Measurements from ENCODE around the gene PAM.
"Not testable (repeated sequence)": the region's sequence is repeated elsewhere in the genome, so short reads cannot be mapped to it uniquely, and the experiment has no call there.

PAM gene

DNA sequence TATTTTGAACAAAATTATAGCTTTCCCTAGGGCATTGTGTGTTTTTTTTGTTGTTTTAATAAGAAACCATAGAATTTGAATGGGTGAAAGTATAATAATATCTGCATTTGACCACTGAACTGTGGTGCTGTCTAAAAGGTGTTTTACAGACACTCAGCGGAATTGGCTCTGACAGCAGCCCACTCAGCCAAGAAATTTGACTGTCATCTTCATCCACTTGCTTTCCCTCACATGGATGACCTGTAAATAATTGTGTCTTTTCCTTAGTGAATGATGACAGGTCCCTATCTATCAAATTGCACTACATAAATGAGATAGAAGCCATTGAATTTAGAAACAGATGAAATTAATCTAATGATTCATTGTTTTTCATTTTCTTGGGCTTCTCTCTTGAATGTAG is 150.0 kb downstream of the PAM start:
- no peak overlapping the region for H3K4me3 ChIP-seq (ENCODE audit: low read length)
- peaks cover under 1% of the 10 kb centered on the region for H3K4me1 ChIP-seq (ENCODE audit: control insufficient read depth, insufficient read depth, low read length)
- no peaks in the 10 kb centered on the region for H3K36me3 ChIP-seq (ENCODE audit: control insufficient read depth, insufficient read depth, low read length)
- H3K27ac ChIP-seq (ENCODE audit: low read depth, low read length), result no peak overlapping the region
- no peak overlapping the region for H3K9ac ChIP-seq (ENCODE audit: low read length)
- no peaks in the 10 kb centered on the region for H3K27me3 ChIP-seq (ENCODE audit: control insufficient read depth, insufficient read depth, low read length)

DNA sequence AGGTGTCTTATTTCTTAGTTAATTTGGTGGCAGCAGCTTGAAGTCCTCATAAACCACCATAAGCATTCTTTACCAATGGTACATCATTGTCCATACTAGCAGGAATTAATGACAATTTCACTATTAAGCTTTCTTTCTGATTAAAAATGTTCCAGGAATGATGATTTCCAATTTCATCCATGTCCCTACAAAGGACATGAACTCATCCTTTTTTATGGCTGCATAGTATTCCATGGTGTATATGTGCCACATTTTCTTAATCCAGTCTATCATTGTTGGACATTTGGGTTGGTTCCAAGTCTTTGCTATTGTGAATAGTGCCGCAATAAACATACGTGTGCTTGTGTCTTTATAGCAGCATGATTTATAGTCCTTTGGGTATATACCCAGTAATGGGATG is 152.0 kb downstream of the PAM start:
- not testable (repeated sequence) for H3K27me3 ChIP-seq (ENCODE audit: control insufficient read depth, insufficient read depth, low read length); H3K4me3 ChIP-seq (ENCODE audit: low read length); H3K27ac ChIP-seq (ENCODE audit: low read depth, low read length); H3K4me1 ChIP-seq (ENCODE audit: control insufficient read depth, insufficient read depth, low read length); H3K9ac ChIP-seq (ENCODE audit: low read length); H3K36me3 ChIP-seq (ENCODE audit: control insufficient read depth, insufficient read depth, low read length)

DNA sequence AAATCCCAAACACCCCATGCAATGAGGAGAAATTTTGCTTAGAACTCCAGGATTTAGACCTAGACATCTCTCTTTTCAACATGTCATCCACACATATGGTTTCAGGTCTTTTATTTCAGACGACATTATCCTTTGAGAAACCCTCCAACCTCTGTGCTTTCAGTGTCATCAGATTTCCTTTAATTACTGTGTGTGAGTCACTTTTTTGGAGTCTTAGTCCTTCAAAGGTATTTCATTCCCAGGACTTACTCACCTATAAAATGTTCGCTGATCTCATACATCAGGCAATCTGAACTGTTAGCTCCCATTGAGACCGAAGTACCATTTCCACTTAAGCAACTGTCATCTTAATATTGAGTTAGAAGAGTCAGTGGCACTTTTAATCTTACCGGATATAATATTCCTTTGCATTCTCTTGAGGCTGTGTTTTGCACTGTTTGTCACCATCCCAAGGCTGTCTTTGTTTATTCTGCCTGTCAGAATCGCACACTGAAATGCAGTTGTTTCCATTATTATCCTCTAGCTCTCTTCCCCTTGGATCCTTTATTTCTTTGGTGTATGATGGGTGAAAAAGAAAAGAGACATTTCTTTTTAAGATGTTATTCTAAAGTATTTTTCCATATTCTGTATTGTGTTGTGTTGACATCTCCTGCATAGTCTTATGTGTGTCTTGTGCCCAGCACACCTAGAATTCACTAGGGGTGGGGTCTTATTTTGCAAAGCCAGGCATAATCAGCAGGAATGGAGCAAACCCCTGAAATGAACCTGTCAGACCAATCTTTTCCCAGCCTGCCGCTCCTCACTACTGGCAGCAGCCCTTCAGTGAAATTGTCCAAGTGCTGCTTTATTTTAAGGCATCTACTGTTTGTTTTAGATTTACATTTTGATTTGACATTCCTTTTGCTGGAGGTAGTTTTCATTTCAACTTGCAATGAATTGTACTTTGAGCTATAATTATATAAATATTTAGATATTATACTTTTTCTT is 155.4 kb downstream of the PAM start:
- H3K27me3 ChIP-seq (ENCODE audit: control insufficient read depth, insufficient read depth, low read length), result no peaks in the 10 kb centered on the region
- no peak overlapping the region for H3K9ac ChIP-seq (ENCODE audit: low read length)
- no peaks in the 10 kb centered on the region for H3K36me3 ChIP-seq (ENCODE audit: control insufficient read depth, insufficient read depth, low read length)
- H3K4me3 ChIP-seq (ENCODE audit: low read length), result no peak overlapping the region
- peaks cover 15% of the 10 kb centered on the region for H3K4me1 ChIP-seq (ENCODE audit: control insufficient read depth, insufficient read depth, low read length)
- H3K27ac ChIP-seq (ENCODE audit: low read depth, low read length), result no peak overlapping the region

DNA sequence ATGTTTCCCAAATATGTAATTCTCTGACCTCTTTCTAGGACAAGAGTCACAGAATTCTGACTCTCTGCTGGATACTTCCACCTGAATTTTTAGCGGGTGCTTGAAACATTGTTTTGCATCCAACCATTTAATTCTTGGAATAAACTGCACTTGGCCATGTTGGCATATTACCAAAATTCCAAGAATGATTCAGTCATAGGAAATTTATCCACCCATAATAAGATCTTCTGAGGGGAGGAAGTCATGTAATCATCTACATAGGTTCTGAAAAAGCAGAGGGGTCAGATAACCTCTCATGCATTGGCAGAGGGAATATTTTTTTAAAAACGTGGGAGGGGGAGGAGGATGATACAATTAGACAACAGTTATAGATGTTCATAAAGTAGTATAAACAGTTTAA is 156.9 kb downstream of the PAM start:
- Histone ChIP-seq H3K27me3 (ENCODE audit: control insufficient read depth, insufficient read depth, low read length) (no peaks in the 10 kb centered on the region), H3K9ac (ENCODE audit: low read length) (no peak overlapping the region), H3K4me3 (ENCODE audit: low read length) (no peak overlapping the region), H3K4me1 (ENCODE audit: control insufficient read depth, insufficient read depth, low read length) (peaks cover 15% of the 10 kb centered on the region), H3K27ac (ENCODE audit: low read depth, low read length) (no peak overlapping the region), H3K36me3 (ENCODE audit: control insufficient read depth, insufficient read depth, low read length) (no peaks in the 10 kb centered on the region)

DNA sequence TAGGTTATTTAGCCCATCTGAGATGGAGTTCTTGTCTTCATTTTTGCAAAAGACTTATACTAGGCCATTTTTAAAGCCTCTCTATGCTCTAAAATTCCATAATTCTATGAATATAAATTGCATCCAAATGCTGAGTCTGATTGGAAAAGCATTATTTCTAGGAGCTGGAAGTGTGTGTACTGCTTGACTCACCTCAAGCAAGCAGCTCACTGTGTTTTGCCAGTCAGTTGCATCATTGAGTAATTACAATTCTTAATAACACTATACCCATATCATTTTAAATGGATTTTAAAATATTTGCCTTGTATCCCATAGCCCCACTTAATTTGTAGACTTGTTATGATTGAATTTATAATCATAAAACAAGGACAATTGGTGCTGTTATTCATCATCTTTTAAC is 161.0 kb downstream of the PAM start:
- H3K27me3 ChIP-seq (ENCODE audit: control insufficient read depth, insufficient read depth, low read length), result no peaks in the 10 kb centered on the region
- H3K4me1 ChIP-seq (ENCODE audit: control insufficient read depth, insufficient read depth, low read length), result peaks cover 8% of the 10 kb centered on the region
- no peak overlapping the region for H3K27ac ChIP-seq (ENCODE audit: low read depth, low read length)
- no peaks in the 10 kb centered on the region for H3K36me3 ChIP-seq (ENCODE audit: control insufficient read depth, insufficient read depth, low read length)
- no peak overlapping the region for H3K4me3 ChIP-seq (ENCODE audit: low read length)
- no peak overlapping the region for H3K9ac ChIP-seq (ENCODE audit: low read length)

DNA sequence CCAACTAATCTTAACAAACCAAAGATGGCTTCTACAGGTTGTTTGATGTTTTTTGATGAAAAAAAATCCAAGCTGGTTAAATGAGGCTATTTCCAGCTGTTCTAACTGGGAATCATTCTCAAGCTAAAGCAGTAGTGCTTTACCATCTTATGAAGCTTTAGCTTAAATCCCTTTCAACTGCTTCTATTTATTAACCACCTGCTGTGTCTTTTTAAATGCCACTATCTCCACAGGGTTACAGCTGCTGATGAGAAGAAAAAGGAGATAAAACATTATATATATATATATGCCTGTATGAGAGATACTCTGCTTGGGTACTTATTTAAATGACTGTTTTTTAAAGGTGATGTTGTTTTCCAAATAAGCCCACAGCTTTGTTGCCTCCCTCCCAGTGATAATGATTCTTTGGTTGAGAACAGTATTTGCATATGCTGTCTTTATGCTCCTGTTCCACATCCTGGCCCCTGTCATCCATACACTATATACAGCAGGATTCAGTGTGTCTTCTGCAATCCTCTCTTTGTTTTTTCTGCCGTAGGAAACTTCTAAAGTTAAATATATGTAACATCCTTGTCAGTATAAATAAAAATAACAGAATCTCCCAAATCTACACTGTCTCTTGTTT is 164.0 kb downstream of the PAM start:
- H3K27me3 ChIP-seq (ENCODE audit: control insufficient read depth, insufficient read depth, low read length), result no peaks in the 10 kb centered on the region

DNA sequence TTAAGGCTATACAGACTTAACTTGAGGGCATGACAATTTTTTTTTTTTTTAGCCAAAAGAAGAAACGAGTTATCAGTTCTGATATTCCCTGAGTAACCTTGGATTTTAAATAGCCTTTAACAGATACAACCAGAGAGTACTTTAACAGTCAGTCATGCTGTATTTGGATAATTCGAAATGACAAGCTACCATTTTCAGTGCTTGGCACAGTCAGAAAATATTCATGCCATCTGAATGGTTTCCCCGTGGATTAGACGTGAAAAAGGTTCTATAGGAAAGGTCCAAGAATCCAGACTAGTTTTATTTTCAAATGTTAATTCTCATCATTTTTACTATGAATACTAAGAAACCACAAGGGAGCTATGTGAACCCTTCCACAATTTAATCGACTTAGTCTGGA is 165.7 kb downstream of the PAM start:
- no peaks in the 10 kb centered on the region for H3K27me3 ChIP-seq (ENCODE audit: control insufficient read depth, insufficient read depth, low read length)
- no peak overlapping the region for H3K27ac ChIP-seq (ENCODE audit: low read depth, low read length)
- H3K36me3 ChIP-seq (ENCODE audit: control insufficient read depth, insufficient read depth, low read length), result no peaks in the 10 kb centered on the region
- no peak overlapping the region for H3K9ac ChIP-seq (ENCODE audit: low read length)
- no peaks in the 10 kb centered on the region for H3K4me1 ChIP-seq (ENCODE audit: control insufficient read depth, insufficient read depth, low read length)
- H3K4me3 ChIP-seq (ENCODE audit: low read length), result no peak overlapping the region

More for the DNA sequence above, 164.0 kb downstream of the PAM start:
- H3K27ac ChIP-seq (ENCODE audit: low read depth, low read length), result no peak overlapping the region
- no peak overlapping the region for H3K9ac ChIP-seq (ENCODE audit: low read length)
- H3K4me3 ChIP-seq (ENCODE audit: low read length), result no peak overlapping the region
- no peaks in the 10 kb centered on the region for H3K4me1 ChIP-seq (ENCODE audit: control insufficient read depth, insufficient read depth, low read length)
- no peaks in the 10 kb centered on the region for H3K36me3 ChIP-seq (ENCODE audit: control insufficient read depth, insufficient read depth, low read length)

DNA sequence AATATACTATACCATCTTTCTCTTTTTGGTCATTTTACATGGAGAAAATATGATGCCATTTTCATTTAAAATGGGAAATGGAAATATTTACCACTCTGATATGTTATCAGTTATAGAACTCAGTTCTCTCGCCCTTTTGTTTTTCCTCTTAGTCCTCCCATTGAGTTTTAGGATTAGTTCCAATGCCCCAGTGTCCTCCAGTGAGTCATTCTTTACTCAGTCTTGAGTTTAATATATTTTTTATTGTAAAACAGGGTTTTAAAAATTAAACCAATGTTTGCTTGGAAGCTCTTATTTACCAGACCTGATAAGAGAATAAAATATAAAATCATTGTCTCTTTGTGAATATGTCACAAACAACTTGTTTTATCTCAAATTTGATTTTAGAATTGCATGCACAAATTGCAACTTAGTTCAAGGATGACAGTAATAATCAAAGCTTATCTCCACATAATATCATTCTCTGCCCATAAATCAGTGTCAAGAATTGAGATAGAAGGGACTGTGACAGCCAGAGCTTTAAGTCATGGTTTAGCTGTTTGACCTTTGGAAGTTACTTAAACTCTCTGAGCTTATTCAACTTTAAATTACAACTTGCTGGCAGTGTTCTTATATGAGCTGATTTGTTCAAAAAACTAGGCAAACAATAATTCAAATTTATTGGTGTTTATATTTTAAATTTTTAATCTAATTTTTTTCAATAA is 166.4 kb downstream of the PAM start:
- Histone ChIP-seq H3K4me3 (ENCODE audit: low read length) (no peak overlapping the region), H3K27ac (ENCODE audit: low read depth, low read length) (no peak overlapping the region), H3K9ac (ENCODE audit: low read length) (no peak overlapping the region), H3K4me1 (ENCODE audit: control insufficient read depth, insufficient read depth, low read length) (no peaks in the 10 kb centered on the region), H3K36me3 (ENCODE audit: control insufficient read depth, insufficient read depth, low read length) (no peaks in the 10 kb centered on the region), H3K27me3 (ENCODE audit: control insufficient read depth, insufficient read depth, low read length) (no peaks in the 10 kb centered on the region)

DNA sequence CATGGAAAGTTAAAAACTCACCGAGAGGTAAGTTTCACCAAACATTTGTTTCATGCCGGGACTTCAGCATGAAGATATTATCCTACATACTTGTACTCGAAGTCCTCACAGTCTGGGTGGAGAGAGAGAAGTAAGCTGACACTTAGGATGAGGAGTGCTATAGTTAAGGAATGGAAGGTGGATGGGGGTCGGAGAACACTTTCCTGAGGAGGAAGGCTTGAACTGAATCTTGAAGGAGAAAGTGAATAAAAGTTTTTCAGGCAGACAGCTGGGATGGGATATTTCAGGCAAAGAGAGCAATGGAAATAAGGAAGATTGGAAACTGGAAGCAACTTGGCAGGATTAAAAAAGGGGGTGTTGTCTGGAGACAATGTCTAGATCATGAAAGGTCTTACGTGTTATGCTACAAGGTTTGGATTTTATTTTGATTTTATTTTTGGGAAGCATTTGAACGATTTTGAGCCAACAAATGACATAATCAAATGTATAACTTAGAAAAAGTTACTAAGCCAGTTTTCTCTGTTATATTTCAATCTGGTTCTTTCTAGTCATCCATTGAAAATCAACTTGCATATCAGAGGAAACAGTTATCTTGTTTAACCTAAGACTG is 167.1 kb downstream of the PAM start:
- no peak overlapping the region for H3K9ac ChIP-seq (ENCODE audit: low read length)
- no peak overlapping the region for H3K4me3 ChIP-seq (ENCODE audit: low read length)
- no peaks in the 10 kb centered on the region for H3K27me3 ChIP-seq (ENCODE audit: control insufficient read depth, insufficient read depth, low read length)
- H3K36me3 ChIP-seq (ENCODE audit: control insufficient read depth, insufficient read depth, low read length), result no peaks in the 10 kb centered on the region
- H3K4me1 ChIP-seq (ENCODE audit: control insufficient read depth, insufficient read depth, low read length), result no peaks in the 10 kb centered on the region
- no peak overlapping the region for H3K27ac ChIP-seq (ENCODE audit: low read depth, low read length)

DNA sequence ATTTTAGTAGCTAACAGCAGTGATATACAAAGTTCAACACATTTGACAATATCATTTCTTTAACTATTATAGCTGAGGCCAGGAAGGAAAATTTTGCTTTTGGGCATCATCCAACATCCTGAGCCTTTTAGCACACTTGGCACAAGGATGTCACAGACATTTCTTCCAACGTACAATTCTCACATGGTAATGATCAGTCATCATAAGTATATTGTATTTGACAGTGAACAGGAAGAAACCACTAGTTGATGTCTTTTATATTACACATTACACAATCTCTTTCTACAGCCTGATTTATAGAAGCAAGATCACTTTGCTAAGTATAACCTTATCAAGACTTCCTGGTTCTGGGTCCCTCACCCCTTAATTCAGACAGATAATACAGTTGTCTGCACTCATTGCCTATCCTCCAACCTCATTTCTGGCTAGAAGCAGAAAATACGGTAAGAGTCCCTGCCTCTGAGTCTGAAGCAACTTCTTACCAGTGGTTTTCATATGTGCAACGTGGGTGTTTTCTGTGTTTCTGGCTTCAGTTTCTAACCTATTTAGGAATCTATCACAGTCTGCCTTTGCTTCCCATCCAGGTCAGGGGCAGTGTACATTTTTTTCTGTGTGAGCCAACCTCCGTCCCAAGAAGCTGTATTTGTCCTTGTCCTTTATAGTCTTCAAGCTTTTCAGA is 167.8 kb downstream of the PAM start:
- Histone ChIP-seq H3K4me1 (ENCODE audit: control insufficient read depth, insufficient read depth, low read length) (no peaks in the 10 kb centered on the region), H3K36me3 (ENCODE audit: control insufficient read depth, insufficient read depth, low read length) (no peaks in the 10 kb centered on the region), H3K4me3 (ENCODE audit: low read length) (no peak overlapping the region), H3K27ac (ENCODE audit: low read depth, low read length) (no peak overlapping the region), H3K9ac (ENCODE audit: low read length) (no peak overlapping the region), H3K27me3 (ENCODE audit: control insufficient read depth, insufficient read depth, low read length) (no peaks in the 10 kb centered on the region)

DNA sequence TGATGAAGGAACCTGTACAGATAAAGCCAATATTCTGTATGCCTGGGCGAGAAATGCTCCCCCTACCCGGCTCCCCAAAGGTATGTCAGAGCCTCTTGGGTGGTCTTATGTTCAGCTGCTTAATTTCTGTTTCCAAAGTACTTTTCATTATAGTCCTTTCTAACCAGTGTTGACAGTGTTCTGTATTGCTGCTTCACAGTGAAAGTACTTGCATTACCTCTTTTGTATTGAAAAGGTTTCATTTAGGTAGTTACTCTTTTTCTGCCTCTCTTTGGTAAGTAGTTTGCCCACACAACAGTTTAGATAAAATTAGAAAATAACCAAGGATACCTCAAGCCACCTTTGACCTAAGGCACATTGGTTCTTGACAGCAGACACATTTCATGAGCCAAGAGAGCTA is 169.9 kb downstream of the PAM start:
- Histone ChIP-seq H3K9ac (ENCODE audit: low read length) (no peak overlapping the region), H3K27ac (ENCODE audit: low read depth, low read length) (no peak overlapping the region)

DNA sequence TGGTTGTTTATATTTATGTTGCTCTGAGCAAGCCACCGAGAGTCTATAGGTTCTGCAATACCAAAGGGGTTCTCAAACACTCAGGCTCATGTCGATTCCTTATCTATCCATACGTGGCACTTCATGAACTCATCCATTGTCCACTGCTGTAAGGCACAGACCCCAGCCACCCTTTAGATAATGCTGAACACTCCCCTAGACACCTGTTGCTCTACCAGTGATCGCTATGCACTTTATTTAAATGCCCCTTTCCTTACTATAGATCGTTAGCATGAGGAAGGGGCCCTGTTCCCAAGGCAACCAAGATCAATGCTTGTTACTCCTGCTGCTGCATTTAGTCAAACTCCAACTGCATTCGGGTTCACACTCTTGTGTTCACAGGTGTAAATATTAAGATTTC is 171.9 kb downstream of the PAM start:
- H3K9ac ChIP-seq (ENCODE audit: low read length), result no peak overlapping the region
- no peak overlapping the region for H3K27ac ChIP-seq (ENCODE audit: low read depth, low read length)
- no peak overlapping the region for H3K4me3 ChIP-seq (ENCODE audit: low read length)
- no peaks in the 10 kb centered on the region for H3K36me3 ChIP-seq (ENCODE audit: control insufficient read depth, insufficient read depth, low read length)
- H3K4me1 ChIP-seq (ENCODE audit: control insufficient read depth, insufficient read depth, low read length), result no peaks in the 10 kb centered on the region
- H3K27me3 ChIP-seq (ENCODE audit: control insufficient read depth, insufficient read depth, low read length), result no peaks in the 10 kb centered on the region

More for the DNA sequence above, 169.9 kb downstream of the PAM start:
- Histone ChIP-seq H3K27me3 (ENCODE audit: control insufficient read depth, insufficient read depth, low read length) (no peaks in the 10 kb centered on the region), H3K4me1 (ENCODE audit: control insufficient read depth, insufficient read depth, low read length) (no peaks in the 10 kb centered on the region), H3K4me3 (ENCODE audit: low read length) (no peak overlapping the region), H3K36me3 (ENCODE audit: control insufficient read depth, insufficient read depth, low read length) (no peaks in the 10 kb centered on the region)
